Measurements from ENCODE around the gene ADGRD2.

The ADGRD2 gene

DNA sequence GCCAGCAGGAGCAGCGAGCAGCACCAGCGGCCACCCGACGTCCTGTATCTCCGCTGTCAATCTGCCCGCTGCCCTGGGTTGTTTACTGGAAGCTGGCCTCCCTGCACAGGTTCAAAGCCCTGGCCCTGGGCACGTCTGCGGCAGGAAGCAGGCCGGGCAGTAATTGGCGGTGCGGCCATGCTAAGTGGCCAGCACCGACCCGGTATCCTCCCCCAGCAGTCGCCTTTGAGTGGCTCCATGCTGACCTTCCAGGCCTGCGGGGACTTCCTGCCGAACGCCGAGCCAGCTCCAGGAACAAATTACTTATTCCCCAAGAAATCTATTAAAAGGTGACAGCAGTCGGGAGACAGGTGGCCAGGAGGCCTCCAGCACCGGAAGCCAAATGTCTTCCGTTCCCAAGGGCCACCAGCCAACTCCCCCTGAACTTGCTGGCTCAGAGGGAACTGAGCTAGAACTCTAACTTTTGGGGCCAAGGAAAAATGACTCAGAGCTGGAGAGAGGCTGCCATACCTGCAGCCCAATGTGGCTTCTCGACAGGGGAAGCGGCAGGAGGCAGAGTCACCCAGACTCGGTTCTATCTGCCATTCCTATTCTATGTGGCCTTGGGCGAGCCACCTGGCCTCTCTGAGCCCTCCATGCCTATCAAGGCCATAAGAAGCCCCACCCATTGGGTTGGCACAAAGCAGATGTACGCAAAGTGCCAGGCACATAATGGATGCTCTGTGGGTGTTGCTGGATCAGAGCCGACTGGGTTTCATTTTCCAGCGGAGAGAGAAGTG is 21.3 kb upstream of the ADGRD2 start:
- H3K4ac ChIP-seq (ENCODE audit: low read depth, low read length) = no peak overlapping the region
- H3K36me3 ChIP-seq (ENCODE audit: control insufficient read depth, insufficient read depth, low read length) = no peaks in the 10 kb centered on the region
- no peak overlapping the region for H3K27ac ChIP-seq (ENCODE audit: low read depth, low read length)
- no peak overlapping the region for H3K9ac ChIP-seq (ENCODE audit: low read length)
- no peaks in the 10 kb centered on the region for H3K27me3 ChIP-seq (ENCODE audit: insufficient read depth, low read length, poor library complexity)
- H2BK15ac ChIP-seq (replicated peaks; ENCODE audit: low read depth) = no peak overlapping the region
- no peak overlapping the region for H4K8ac ChIP-seq (ENCODE audit: low read depth, low read length)
- no peak overlapping the region for H3K4me3 ChIP-seq (ENCODE audit: low read length)
- no peak overlapping the region for H3K4me2 ChIP-seq (ENCODE audit: low read length)
- no peak overlapping the region for H2BK120ac ChIP-seq (ENCODE audit: low read depth, low read length)
- no peak overlapping the region for H2AK5ac ChIP-seq (ENCODE audit: low read length)
- H3K18ac ChIP-seq (ENCODE audit: low read length) = no peak overlapping the region
- H3K56ac ChIP-seq (ENCODE audit: low read length) = no peak overlapping the region
- no peak overlapping the region for H3K23ac ChIP-seq (ENCODE audit: low read length)
- H2BK5ac ChIP-seq (ENCODE audit: low read length) = no peak overlapping the region
- no peaks in the 10 kb centered on the region for H3K4me1 ChIP-seq (ENCODE audit: control insufficient read depth, low read depth, low read length)
- WGBS (ENCODE audit: extremely low coverage, insufficient coverage, low lambda C conversion rate) = no CpG with 5 or more reads among the region's 28 CpGs
- DNase-seq = no peak
- H3K79me2 ChIP-seq (ENCODE audit: control insufficient read depth, insufficient read depth, low read length) = no peaks in the 10 kb centered on the region
- H3K79me1 ChIP-seq (ENCODE audit: low read length) = no peaks in the 10 kb centered on the region
- no peak overlapping the region for H4K5ac ChIP-seq (ENCODE audit: low read length)

DNA sequence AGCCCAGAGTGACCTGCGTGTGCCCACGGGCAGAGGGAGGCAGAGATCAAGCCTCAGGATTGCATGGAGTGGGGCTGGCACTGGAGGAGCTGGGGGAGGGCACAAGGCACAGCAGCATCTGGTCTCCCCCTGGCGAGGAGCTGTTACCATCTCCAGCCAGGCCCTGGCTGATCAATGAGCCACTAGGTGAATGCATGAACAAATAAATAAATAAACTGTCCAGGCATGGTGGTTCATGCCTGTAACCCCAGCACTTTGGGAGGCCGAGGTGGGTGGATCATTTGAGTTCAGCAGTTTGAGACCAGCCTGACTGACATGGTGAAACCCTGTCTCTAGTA is 20.8 kb upstream of the ADGRD2 start:
- no peaks in the 10 kb centered on the region for H3K79me2 ChIP-seq (ENCODE audit: control insufficient read depth, insufficient read depth, low read length)
- no peak overlapping the region for H3K4ac ChIP-seq (ENCODE audit: low read depth, low read length)
- WGBS (ENCODE audit: extremely low coverage, insufficient coverage, low lambda C conversion rate) = no CpG with 5 or more reads among the region's 4 CpGs
- H3K56ac ChIP-seq (ENCODE audit: low read length) = no peak overlapping the region
- H2BK5ac ChIP-seq (ENCODE audit: low read length) = no peak overlapping the region
- H3K27ac ChIP-seq (ENCODE audit: low read depth, low read length) = no peak overlapping the region
- no peaks in the 10 kb centered on the region for H3K4me1 ChIP-seq (ENCODE audit: control insufficient read depth, low read depth, low read length)
- no peak overlapping the region for H3K18ac ChIP-seq (ENCODE audit: low read length)
- H3K27me3 ChIP-seq (ENCODE audit: insufficient read depth, low read length, poor library complexity) = no peaks in the 10 kb centered on the region
- no peak for DNase-seq
- no peak overlapping the region for H4K8ac ChIP-seq (ENCODE audit: low read depth, low read length)
- no peaks in the 10 kb centered on the region for H3K79me1 ChIP-seq (ENCODE audit: low read length)
- H3K23ac ChIP-seq (ENCODE audit: low read length) = no peak overlapping the region
- H2AK5ac ChIP-seq (ENCODE audit: low read length) = no peak overlapping the region
- no peak overlapping the region for H2BK15ac ChIP-seq (replicated peaks; ENCODE audit: low read depth)
- no peak overlapping the region for H2BK120ac ChIP-seq (ENCODE audit: low read depth, low read length)
- H3K9ac ChIP-seq (ENCODE audit: low read length) = no peak overlapping the region
- H3K4me2 ChIP-seq (ENCODE audit: low read length) = no peak overlapping the region
- H3K4me3 ChIP-seq (ENCODE audit: low read length) = no peak overlapping the region
- no peak overlapping the region for H4K5ac ChIP-seq (ENCODE audit: low read length)
- no peaks in the 10 kb centered on the region for H3K36me3 ChIP-seq (ENCODE audit: control insufficient read depth, insufficient read depth, low read length)

DNA sequence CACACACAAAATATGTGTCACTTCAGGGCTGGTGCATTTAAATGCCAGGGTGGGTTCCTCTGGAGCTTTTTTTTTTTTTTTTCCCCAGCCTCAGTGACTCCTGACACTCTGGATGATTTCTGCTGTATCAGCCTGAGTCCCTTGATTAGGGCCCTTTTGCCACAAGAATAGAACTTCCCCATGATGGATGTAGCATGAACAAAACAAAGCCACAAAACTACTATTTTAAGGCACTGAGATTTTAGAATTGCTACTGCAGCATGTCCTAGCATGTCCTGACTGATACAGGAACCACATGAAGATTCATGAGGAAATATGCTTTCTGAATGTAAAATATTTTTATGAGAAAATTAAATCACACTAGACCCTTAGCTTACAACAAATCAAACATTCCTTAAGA is 13.9 kb upstream of the ADGRD2 start:
- Histone ChIP-seq H3K18ac (ENCODE audit: low read length) (no peak overlapping the region), H3K4ac (ENCODE audit: low read depth, low read length) (no peak overlapping the region), H3K27me3 (ENCODE audit: insufficient read depth, low read length, poor library complexity) (no peaks in the 10 kb centered on the region), H2BK5ac (ENCODE audit: low read length) (no peak overlapping the region), H2BK120ac (ENCODE audit: low read depth, low read length) (no peak overlapping the region), H2BK15ac (replicated peaks; ENCODE audit: low read depth) (no peak overlapping the region), H4K5ac (ENCODE audit: low read length) (no peak overlapping the region), H3K56ac (ENCODE audit: low read length) (no peak overlapping the region), H3K4me2 (ENCODE audit: low read length) (no peak overlapping the region), H4K8ac (ENCODE audit: low read depth, low read length) (no peak overlapping the region), H3K79me1 (ENCODE audit: low read length) (no peaks in the 10 kb centered on the region), H2AK5ac (ENCODE audit: low read length) (no peak overlapping the region), H3K36me3 (ENCODE audit: control insufficient read depth, insufficient read depth, low read length) (no peaks in the 10 kb centered on the region), H3K27ac (ENCODE audit: low read depth, low read length) (no peak overlapping the region), H3K79me2 (ENCODE audit: control insufficient read depth, insufficient read depth, low read length) (no peaks in the 10 kb centered on the region), H3K23ac (ENCODE audit: low read length) (no peak overlapping the region), H3K9ac (ENCODE audit: low read length) (no peak overlapping the region), H3K4me1 (ENCODE audit: control insufficient read depth, low read depth, low read length) (no peaks in the 10 kb centered on the region), H3K4me3 (ENCODE audit: low read length) (no peak overlapping the region)
- no peak for DNase-seq

DNA sequence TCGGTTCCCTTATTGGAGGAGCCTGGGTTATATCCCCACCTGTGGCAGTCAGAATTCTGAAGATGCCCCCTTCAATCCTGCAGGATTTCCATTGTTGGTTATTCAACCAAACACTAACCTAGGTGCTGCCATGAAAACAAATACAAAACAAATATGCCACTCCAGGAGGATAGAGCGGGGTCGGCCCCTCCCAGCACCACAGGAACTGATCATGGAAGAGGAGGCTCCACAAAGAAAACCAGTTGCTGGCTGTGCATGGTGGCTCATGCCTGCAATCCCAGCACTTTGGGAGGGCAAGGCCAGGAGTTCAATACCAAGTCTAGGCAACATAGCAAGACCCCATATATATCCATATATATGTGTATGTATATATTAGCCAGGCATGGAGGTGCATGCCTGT is 13.2 kb upstream of the ADGRD2 start:
- no peak overlapping the region for H2BK5ac ChIP-seq (ENCODE audit: low read length)
- H3K27ac ChIP-seq (ENCODE audit: low read depth, low read length) = no peak overlapping the region
- no peak overlapping the region for H3K18ac ChIP-seq (ENCODE audit: low read length)
- WGBS (ENCODE audit: extremely low coverage, insufficient coverage, low lambda C conversion rate) = no CpG with 5 or more reads among the region's 3 CpGs
- no peak overlapping the region for H3K56ac ChIP-seq (ENCODE audit: low read length)
- no peak overlapping the region for H3K9ac ChIP-seq (ENCODE audit: low read length)
- H3K4ac ChIP-seq (ENCODE audit: low read depth, low read length) = no peak overlapping the region
- H3K79me2 ChIP-seq (ENCODE audit: control insufficient read depth, insufficient read depth, low read length) = no peaks in the 10 kb centered on the region
- no peak overlapping the region for H3K4me3 ChIP-seq (ENCODE audit: low read length)
- H2BK120ac ChIP-seq (ENCODE audit: low read depth, low read length) = no peak overlapping the region
- no peak for DNase-seq
- H3K23ac ChIP-seq (ENCODE audit: low read length) = no peak overlapping the region
- H3K36me3 ChIP-seq (ENCODE audit: control insufficient read depth, insufficient read depth, low read length) = no peaks in the 10 kb centered on the region
- H3K79me1 ChIP-seq (ENCODE audit: low read length) = no peaks in the 10 kb centered on the region
- H2AK5ac ChIP-seq (ENCODE audit: low read length) = no peak overlapping the region
- H3K4me1 ChIP-seq (ENCODE audit: control insufficient read depth, low read depth, low read length) = no peaks in the 10 kb centered on the region
- no peak overlapping the region for H3K4me2 ChIP-seq (ENCODE audit: low read length)
- H2BK15ac ChIP-seq (replicated peaks; ENCODE audit: low read depth) = no peak overlapping the region
- no peak overlapping the region for H4K5ac ChIP-seq (ENCODE audit: low read length)
- H4K8ac ChIP-seq (ENCODE audit: low read depth, low read length) = no peak overlapping the region
- no peaks in the 10 kb centered on the region for H3K27me3 ChIP-seq (ENCODE audit: insufficient read depth, low read length, poor library complexity)

DNA sequence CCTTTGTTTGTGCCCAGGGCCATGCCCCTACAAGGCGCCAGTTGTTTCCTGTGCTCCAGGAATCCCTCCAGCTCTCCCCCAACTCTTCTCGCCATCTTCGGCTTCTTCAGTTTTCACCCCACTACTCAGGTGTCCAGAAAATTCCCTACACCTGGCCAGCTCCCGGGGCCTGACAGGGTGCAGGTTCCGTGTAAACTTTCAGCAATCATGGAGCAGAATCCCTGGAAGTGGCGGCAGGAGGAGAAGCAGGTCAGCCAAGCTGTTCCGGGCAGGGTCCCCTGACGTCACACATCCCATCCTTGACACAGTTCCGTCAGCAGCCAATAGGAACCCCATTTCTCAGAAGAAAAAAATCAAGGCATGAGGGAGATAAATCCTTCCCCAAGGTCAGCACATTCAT is 12.2 kb upstream of the ADGRD2 start:
- no peak overlapping the region for H3K56ac ChIP-seq (ENCODE audit: low read length)
- H3K79me2 ChIP-seq (ENCODE audit: control insufficient read depth, insufficient read depth, low read length) = no peaks in the 10 kb centered on the region
- H3K79me1 ChIP-seq (ENCODE audit: low read length) = no peaks in the 10 kb centered on the region
- H2BK120ac ChIP-seq (ENCODE audit: low read depth, low read length) = no peak overlapping the region
- DNase-seq = no peak
- no peak overlapping the region for H3K18ac ChIP-seq (ENCODE audit: low read length)
- no peak overlapping the region for H3K23ac ChIP-seq (ENCODE audit: low read length)
- no peak overlapping the region for H2AK5ac ChIP-seq (ENCODE audit: low read length)
- no peak overlapping the region for H3K4ac ChIP-seq (ENCODE audit: low read depth, low read length)
- no peaks in the 10 kb centered on the region for H3K36me3 ChIP-seq (ENCODE audit: control insufficient read depth, insufficient read depth, low read length)
- no peaks in the 10 kb centered on the region for H3K27me3 ChIP-seq (ENCODE audit: insufficient read depth, low read length, poor library complexity)
- H3K27ac ChIP-seq (ENCODE audit: low read depth, low read length) = no peak overlapping the region
- no peak overlapping the region for H2BK15ac ChIP-seq (replicated peaks; ENCODE audit: low read depth)
- H3K4me3 ChIP-seq (ENCODE audit: low read length) = no peak overlapping the region
- H3K4me1 ChIP-seq (ENCODE audit: control insufficient read depth, low read depth, low read length) = no peaks in the 10 kb centered on the region
- H2BK5ac ChIP-seq (ENCODE audit: low read length) = no peak overlapping the region
- no peak overlapping the region for H4K8ac ChIP-seq (ENCODE audit: low read depth, low read length)
- no peak overlapping the region for H3K4me2 ChIP-seq (ENCODE audit: low read length)
- no CpG with 5 or more reads among the region's 9 CpGs for WGBS (ENCODE audit: extremely low coverage, insufficient coverage, low lambda C conversion rate)
- no peak overlapping the region for H4K5ac ChIP-seq (ENCODE audit: low read length)
- no peak overlapping the region for H3K9ac ChIP-seq (ENCODE audit: low read length)

DNA sequence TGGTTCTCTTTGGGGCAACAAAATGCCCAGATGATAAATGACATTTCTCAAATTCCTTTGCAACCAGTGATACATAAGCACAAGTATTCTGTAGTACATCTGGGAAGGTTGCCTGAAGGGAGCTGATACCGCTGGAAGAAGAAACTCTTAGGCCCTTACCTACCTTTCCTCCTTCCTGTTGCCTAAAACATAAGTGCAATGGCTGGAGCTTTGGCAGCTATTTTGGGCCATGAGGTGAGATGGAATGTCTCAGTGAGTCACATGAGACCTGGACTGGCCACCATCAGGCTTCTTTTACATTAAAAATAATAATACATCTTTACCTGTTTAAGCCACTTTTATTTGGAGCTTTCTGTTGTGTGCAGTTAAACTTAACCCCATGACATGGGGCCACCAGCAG is 11.2 kb upstream of the ADGRD2 start:
- Histone ChIP-seq H3K4me1 (ENCODE audit: control insufficient read depth, low read depth, low read length) (no peaks in the 10 kb centered on the region), H2BK5ac (ENCODE audit: low read length) (no peak overlapping the region), H3K4me3 (ENCODE audit: low read length) (no peak overlapping the region), H3K27ac (ENCODE audit: low read depth, low read length) (no peak overlapping the region), H3K36me3 (ENCODE audit: control insufficient read depth, insufficient read depth, low read length) (no peaks in the 10 kb centered on the region), H3K4ac (ENCODE audit: low read depth, low read length) (no peak overlapping the region), H2AK5ac (ENCODE audit: low read length) (no peak overlapping the region), H3K56ac (ENCODE audit: low read length) (no peak overlapping the region), H3K79me2 (ENCODE audit: control insufficient read depth, insufficient read depth, low read length) (no peaks in the 10 kb centered on the region), H3K4me2 (ENCODE audit: low read length) (no peak overlapping the region), H3K27me3 (ENCODE audit: insufficient read depth, low read length, poor library complexity) (no peaks in the 10 kb centered on the region), H3K79me1 (ENCODE audit: low read length) (no peaks in the 10 kb centered on the region), H4K8ac (ENCODE audit: low read depth, low read length) (no peak overlapping the region), H4K5ac (ENCODE audit: low read length) (no peak overlapping the region), H2BK15ac (replicated peaks; ENCODE audit: low read depth) (no peak overlapping the region), H3K23ac (ENCODE audit: low read length) (no peak overlapping the region), H2BK120ac (ENCODE audit: low read depth, low read length) (no peak overlapping the region), H3K18ac (ENCODE audit: low read length) (no peak overlapping the region), H3K9ac (ENCODE audit: low read length) (no peak overlapping the region)
- no CpG with 5 or more reads among the region's 1 CpG for WGBS (ENCODE audit: extremely low coverage, insufficient coverage, low lambda C conversion rate)
- DNase-seq = no peak

All from mesendoderm (in vitro differentiated cells).